Hepatocyte (in vitro differentiated cells): Measurements from ENCODE around the gene PDE4D. TPM values are rescaled to one million over a fixed set of nuclear protein-coding genes. Genes with fewer than 3 reads are reported as not detected.

Experiments
- DNase-seq: peaks from one replicate; pipeline ENCODE4 v3.0.0-alpha.2; 2016; ENCODE audit warnings: low spot score
- H2AFZ ChIP-seq: fragments of 200-600 bp; sonication (generic); 2 replicates; pipeline ENCODE4 v1.6.0; 2016; ENCODE audit warnings: antibody characterized with exemption, mild to moderate bottlenecking
- H3K27ac ChIP-seq: fragments of 200-600 bp; sonication (generic); 2 replicates; pipeline ENCODE4 v1.5.1; 2016; ENCODE audit warnings: mild to moderate bottlenecking
- H3K27me3 ChIP-seq: fragments of 200-600 bp; sonication (generic); 2 replicates; pipeline ENCODE4 v1.6.1; 2016
- H3K36me3 ChIP-seq: fragments of 200-600 bp; sonication (generic); replicated peaks from 2 replicates; pipeline ENCODE4 v1.5.1; 2016; ENCODE audit warnings: low read depth; ENCODE audit not compliant: insufficient read depth
- H3K4me1 ChIP-seq: fragments of 200-600 bp; sonication (generic); 2 replicates; pipeline ENCODE4 v1.5.1; 2016; ENCODE audit warnings: mild to moderate bottlenecking, moderate library complexity; ENCODE audit not compliant: insufficient read depth
- H3K4me2 ChIP-seq: fragments of 200-600 bp; sonication (generic); 2 replicates; pipeline ENCODE4 v1.6.0; 2016
- H3K4me3 ChIP-seq: fragments of 200-600 bp; sonication (generic); 2 replicates; pipeline ENCODE4 v1.5.1; 2016; ENCODE audit warnings: mild to moderate bottlenecking
- H3K79me2 ChIP-seq: fragments of 200-600 bp; sonication (generic); 2 replicates; pipeline ENCODE4 v1.6.0; 2017; ENCODE audit warnings: mild to moderate bottlenecking
- H3K9me2 ChIP-seq: fragments of 200-600 bp; sonication (generic); replicated peaks from 2 replicates; pipeline ENCODE4 v1.6.0; 2017; ENCODE audit warnings: mild to moderate bottlenecking; ENCODE audit not compliant: insufficient read depth
- H3K9me3 ChIP-seq: fragments of 200-600 bp; sonication (generic); 2 replicates; pipeline ENCODE4 v1.5.1; 2016; ENCODE audit warnings: low read depth, mild to moderate bottlenecking
- H4K20me1 ChIP-seq: fragments of 200-600 bp; sonication (generic); 2 replicates; pipeline ENCODE4 v1.6.0; 2016; ENCODE audit warnings: mild to moderate bottlenecking; ENCODE audit not compliant: insufficient read depth, poor library complexity, severe bottlenecking
- CTCF ChIP-seq: fragments of 200-600 bp; sonication (generic); IDR thresholded peaks from 2 replicates; pipeline ENCODE4 v1.5.1; 2016; ENCODE audit warnings: antibody characterized with exemption, mild to moderate bottlenecking; ENCODE audit not compliant: poor library complexity
- EZH2 ChIP-seq: fragments of 200-600 bp; sonication (generic); IDR thresholded peaks from 2 replicates; pipeline ENCODE4 v1.6.1; 2016; ENCODE audit warnings: antibody characterized with exemption, mild to moderate bottlenecking, borderline replicate concordance
- EZH2phosphoT487 ChIP-seq: fragments of 200-600 bp; sonication (generic); IDR thresholded peaks from one replicate; pipeline ENCODE4 v1.6.1; 2018; ENCODE audit warnings: antibody characterized with exemption, mild to moderate bottlenecking, low read depth, moderate library complexity; ENCODE audit not compliant: unreplicated experiment, severe bottlenecking
- WGBS: methylation state at CpG from one replicate; pipeline ENCODE4 v1.1.6; 2016; ENCODE audit warnings: low lambda C conversion rate; ENCODE audit errors: missing lambda C conversion rate; 5-methylcytosine and 5-hydroxymethylcytosine counted together
- polyA plus RNA-seq: library from polyadenylated mRNA; unstranded; fragments of >200 nt; fragmentation: Nextera tagmentation; extraction: Ambion mirVana; gene quantifications from 2 replicates; pipeline ENCODE4 v1.2.1, GENCODE V29; 2016
- total RNA-seq: library from RNA; depleted of rRNA; stranded (reverse); fragments of >200 nt; gene quantifications from 2 replicates; pipeline ENCODE4 v1.2.3, GENCODE V29; 2014

Gene PDE4D
- total and polyA plus RNA-seq, 2 experiments from 2014 or later, result 14.5 to 45.2 TPM

GRCh38 chr5:58974601-58975000 is 918.9 kb downstream of the PDE4D start:
- H3K79me2 ChIP-seq, result no peaks in the 10 kb centered on the region
- H3K9me2 ChIP-seq, result no peaks in the 10 kb centered on the region
- H3K9me3 ChIP-seq, result no peaks in the 10 kb centered on the region
- H3K27me3 ChIP-seq, result no peaks in the 10 kb centered on the region
- WGBS, result 95% methylated on average over 5 of the region's 5 CpGs
- H2AFZ ChIP-seq, result no peak overlapping the region
- no peak overlapping the region for H3K4me2 ChIP-seq
- peaks cover 3% of the 10 kb centered on the region for H3K36me3 ChIP-seq
- TF ChIP-seq CTCF (no peak), EZH2phosphoT487 (no peak), EZH2 (no peak)
- no peaks in the 10 kb centered on the region for H4K20me1 ChIP-seq
- no peaks in the 10 kb centered on the region for H3K4me1 ChIP-seq
- no peak for DNase-seq
- H3K4me3 ChIP-seq, result no peak overlapping the region
- H3K27ac ChIP-seq, result no peak overlapping the region

DNA sequence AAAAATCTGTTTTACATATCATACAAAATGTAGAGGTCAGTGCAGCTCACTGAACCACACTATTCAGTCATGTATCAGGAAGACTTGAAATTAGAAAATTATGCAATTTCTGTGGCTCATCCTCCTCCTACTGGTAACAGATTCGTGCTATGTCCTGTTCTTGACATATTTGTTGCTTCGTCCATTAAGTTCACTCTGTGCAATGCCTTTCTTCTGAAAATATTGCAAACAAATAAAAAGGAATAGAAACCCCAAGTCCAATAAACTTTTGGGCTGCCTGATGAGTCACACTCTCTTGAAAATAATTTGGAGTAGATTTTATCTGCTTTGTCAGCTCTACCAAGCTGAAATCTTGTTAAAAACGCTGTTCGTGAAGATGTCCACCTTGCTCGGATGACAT is 919.4 kb downstream of the PDE4D start:
- no peak for TF ChIP-seq EZH2
- Histone ChIP-seq H3K36me3 (peaks cover 3% of the 10 kb centered on the region), H3K9me2 (no peaks in the 10 kb centered on the region), H3K27ac (no peak overlapping the region), H3K4me2 (no peak overlapping the region), H3K4me3 (no peak overlapping the region), H3K9me3 (no peaks in the 10 kb centered on the region), H3K79me2 (no peaks in the 10 kb centered on the region), H2AFZ (no peak overlapping the region), H3K27me3 (no peaks in the 10 kb centered on the region), H3K4me1 (no peaks in the 10 kb centered on the region), H4K20me1 (no peaks in the 10 kb centered on the region)
- WGBS, result 91% methylated on average over 5 of the region's 5 CpGs
- no peak for DNase-seq

- DNase-seq, result no peak
- Histone ChIP-seq H3K4me1 (no peaks in the 10 kb centered on the region), H4K20me1 (no peaks in the 10 kb centered on the region), H2AFZ (no peak overlapping the region), H3K9me2 (no peaks in the 10 kb centered on the region), H3K79me2 (no peaks in the 10 kb centered on the region), H3K4me3 (no peak overlapping the region), H3K4me2 (no peak overlapping the region), H3K27ac (no peak overlapping the region), H3K27me3 (no peaks in the 10 kb centered on the region), H3K36me3 (peaks cover 3% of the 10 kb centered on the region), H3K9me3 (no peaks in the 10 kb centered on the region)
- 78% methylated on average over 1 of the region's 1 CpG for WGBS
- TF ChIP-seq CTCF (no peak), EZH2 (no peak), EZH2phosphoT487 (no peak)
These were observed 921.2 kb downstream of the PDE4D start for GRCh38 chr5:58972301-58972700.

- H3K4me1 ChIP-seq, result no peaks in the 10 kb centered on the region
- no peaks in the 10 kb centered on the region for H4K20me1 ChIP-seq
- no peak overlapping the region for H3K4me2 ChIP-seq
- TF ChIP-seq EZH2, result no peak
- no peak for TF ChIP-seq EZH2phosphoT487
- TF ChIP-seq CTCF, result no peak
- H3K4me3 ChIP-seq, result no peak overlapping the region
- peaks cover 3% of the 10 kb centered on the region for H3K36me3 ChIP-seq
- H2AFZ ChIP-seq, result no peak overlapping the region
- no peaks in the 10 kb centered on the region for H3K9me3 ChIP-seq
- H3K79me2 ChIP-seq, result no peaks in the 10 kb centered on the region
- H3K27ac ChIP-seq, result no peak overlapping the region
- DNase-seq, result no peak
- WGBS, result 59% methylated on average over 2 of the region's 2 CpGs
- no peaks in the 10 kb centered on the region for H3K9me2 ChIP-seq
- H3K27me3 ChIP-seq, result no peaks in the 10 kb centered on the region
These were observed 922.8 kb downstream of the PDE4D start for GRCh38 chr5:58970766-58971165.
